MM.1S (cell line): Measurements from ENCODE around the gene TRIM41.

Experiments
- DNase-seq: peaks from one replicate; pipeline ENCODE4 v3.0.0-alpha.2; 2015
- H2AFZ ChIP-seq: fragments of 300-600 bp; sonication (generic); 2 replicates; pipeline ENCODE4 v1.6.0; 2016; ENCODE audit warnings: antibody characterized with exemption, low read length
- H3F3A ChIP-seq: fragments of 300-600 bp; sonication (generic); 2 replicates; pipeline ENCODE4 v1.6.1; 2016; ENCODE audit warnings: mild to moderate bottlenecking, antibody characterized with exemption, low read length, moderate library complexity, mixed read lengths; ENCODE audit not compliant: insufficient read depth
- H3K27ac ChIP-seq: fragments of 300-600 bp; sonication (generic); 2 replicates; pipeline ENCODE4 v1.5.1; 2016; ENCODE audit warnings: mild to moderate bottlenecking, low read length
- H3K27me3 ChIP-seq: fragments of 300-600 bp; sonication (generic); replicated peaks from 2 replicates; pipeline ENCODE4 v1.6.0; 2016; ENCODE audit warnings: low read length; ENCODE audit not compliant: insufficient read depth
- H3K36me3 ChIP-seq: fragments of 300-600 bp; sonication (generic); replicated peaks from 2 replicates; pipeline ENCODE4 v1.6.1; 2016; ENCODE audit warnings: mild to moderate bottlenecking, low read length, mixed read lengths; ENCODE audit not compliant: insufficient read depth
- H3K4me1 ChIP-seq: fragments of 300-600 bp; sonication (generic); 2 replicates; pipeline ENCODE4 v1.6.1; 2016; ENCODE audit warnings: low read length, mixed read lengths
- H3K4me2 ChIP-seq: fragments of 300-600 bp; sonication (generic); 2 replicates; pipeline ENCODE4 v1.6.0; 2016; ENCODE audit warnings: low read depth, low read length
- H3K4me3 ChIP-seq: fragments of 300-600 bp; sonication (generic); 2 replicates; pipeline ENCODE4 v1.5.1; 2016; ENCODE audit warnings: low read length, mixed read lengths
- H3K79me2 ChIP-seq: fragments of 300-600 bp; sonication (generic); 2 replicates; pipeline ENCODE4 v1.6.1; 2016; ENCODE audit warnings: mixed run types, low read length, mixed read lengths
- H3K9ac ChIP-seq: fragments of 300-600 bp; sonication (generic); 2 replicates; pipeline ENCODE4 v1.6.1; 2016; ENCODE audit warnings: low read length, mixed read lengths
- H3K9me2 ChIP-seq: fragments of 300-600 bp; sonication (generic); replicated peaks from 2 replicates; pipeline ENCODE4 v1.6.1; 2016; ENCODE audit warnings: mild to moderate bottlenecking, low read length, mixed read lengths; ENCODE audit not compliant: insufficient read depth
- H3K9me3 ChIP-seq: fragments of 300-600 bp; sonication (generic); replicated peaks from 2 replicates; pipeline ENCODE4 v1.6.1; 2016; ENCODE audit warnings: mild to moderate bottlenecking, low read length, mixed read lengths; ENCODE audit not compliant: insufficient read depth
- H4K20me1 ChIP-seq: fragments of 300-600 bp; sonication (generic); 2 replicates; pipeline ENCODE4 v1.6.1; 2016; ENCODE audit warnings: mild to moderate bottlenecking, low read length, moderate library complexity, mixed read lengths; ENCODE audit not compliant: insufficient read depth
- CTCF ChIP-seq: fragments of 300-600 bp; sonication (generic); IDR thresholded peaks from 2 replicates; pipeline ENCODE4 v1.5.1; 2016; ENCODE audit warnings: antibody characterized with exemption, low read length, mixed read lengths
- EZH2 ChIP-seq: fragments of 300-600 bp; sonication (generic); optimal IDR thresholded peaks from 2 replicates; pipeline ENCODE3; 2017; ENCODE audit warnings: low read depth, mild to moderate bottlenecking, antibody characterized with exemption, low read length, mixed read lengths
- EZH2phosphoT487 ChIP-seq: fragments of 300-600 bp; sonication (generic); IDR thresholded peaks from 2 replicates; pipeline ENCODE4 v1.6.1; 2018; ENCODE audit warnings: antibody characterized with exemption, low read length

TRIM41 gene

GRCh38 chr5:181185560-181185959 is 37.5 kb upstream of the TRIM41 start:
- Histone ChIP-seq H2AFZ (no peak overlapping the region), H3K9me2 (no peaks in the 10 kb centered on the region), H3K4me2 (no peak overlapping the region), H3K27me3 (peaks cover 2% of the 10 kb centered on the region; the same call in 1 of the 2 replicates), H3K4me3 (no peak overlapping the region), H4K20me1 (no peaks in the 10 kb centered on the region), H3K36me3 (no peaks in the 10 kb centered on the region), H3K27ac (no peak overlapping the region), H3K9me3 (no peaks in the 10 kb centered on the region), H3K79me2 (no peaks in the 10 kb centered on the region), H3K4me1 (0 out of 2 replicates have a peak, but pooled peaks cover 4% of the 10 kb centered on the region), H3F3A (peaks cover 49% of the 10 kb centered on the region), H3K9ac (no peak overlapping the region)
- TF ChIP-seq EZH2phosphoT487 (no peak), CTCF (no peak), EZH2 (no peak)
- DNase-seq, result no peak

GRCh38 chr5:181186022-181186421 is 37.1 kb upstream of the TRIM41 start:
- H3K36me3 ChIP-seq, result no peaks in the 10 kb centered on the region
- 0 out of 2 replicates have a peak, but pooled peaks cover 4% of the 10 kb centered on the region for H3K4me1 ChIP-seq
- no peak for DNase-seq
- H3K9me3 ChIP-seq, result no peaks in the 10 kb centered on the region
- no peaks in the 10 kb centered on the region for H4K20me1 ChIP-seq
- no peak overlapping the region for H3K4me3 ChIP-seq
- H2AFZ ChIP-seq, result no peak overlapping the region
- no peak overlapping the region for H3K9ac ChIP-seq
- no peak overlapping the region for H3K4me2 ChIP-seq
- H3K9me2 ChIP-seq, result no peaks in the 10 kb centered on the region
- no peak overlapping the region for H3K27ac ChIP-seq
- H3K27me3 ChIP-seq, result no peaks in the 10 kb centered on the region
- H3F3A ChIP-seq, result peaks cover 53% of the 10 kb centered on the region
- TF ChIP-seq CTCF (no peak), EZH2phosphoT487 (no peak), EZH2 (no peak)
- no peaks in the 10 kb centered on the region for H3K79me2 ChIP-seq

GRCh38 chr5:181186986-181187499 is 36.0 kb upstream of the TRIM41 start:
- Histone ChIP-seq H3K36me3 (no peaks in the 10 kb centered on the region), H3K27ac (no peak overlapping the region), H3K4me1 (0 out of 2 replicates have a peak, but pooled peaks cover 4% of the 10 kb centered on the region), H3K9me2 (no peaks in the 10 kb centered on the region), H3K27me3 (no peaks in the 10 kb centered on the region), H2AFZ (no peak overlapping the region), H3K4me3 (no peak overlapping the region), H3K79me2 (no peaks in the 10 kb centered on the region), H3K4me2 (no peak overlapping the region), H3K9ac (no peak overlapping the region), H4K20me1 (no peaks in the 10 kb centered on the region), H3F3A (peaks cover 55% of the 10 kb centered on the region), H3K9me3 (no peaks in the 10 kb centered on the region)
- DNase-seq, result no peak
- TF ChIP-seq EZH2 (no peak), CTCF (no peak), EZH2phosphoT487 (no peak)
